Measurements from ENCODE around the gene AKT1. TPM values are rescaled to one million over a fixed set of nuclear protein-coding genes. Genes with fewer than 3 reads are reported as not detected.

Gene AKT1
- total and polyA plus RNA-seq, 7 experiments from 2014 or later, result 6.8 to 131 (median 71.0) TPM

GRCh38 chr14:104813286-104813685, 17.7 kb upstream of the AKT1 start:
- Histone ChIP-seq H3K4me1 (ENCODE audit: control insufficient read depth in 2 of 2, insufficient read depth in 2 of 2, low read length in 2 of 2) (peaks cover 5 to 9% of the 10 kb centered on the region in 2 donors), H3K9me3 (ENCODE audit: control insufficient read depth in 2 of 3, low read length in 3 of 3) (no peaks in the 10 kb centered on the region), H3K36me3 (ENCODE audit: control insufficient read depth in 2 of 3, insufficient read depth in 3 of 3, low read length in 3 of 3) (no peaks in the 10 kb centered on the region), H3K4me3 (ENCODE audit: low read length) (no peak overlapping the region), H3K27me3 (ENCODE audit: control insufficient read depth in 2 of 2, insufficient read depth in 2 of 2, low read length in 2 of 2) (no peaks in the 10 kb centered on the region), H3K27ac (ENCODE audit: low read depth, low read length) (no peak overlapping the region)
- Mint-ChIP-seq H3K9me3 (no peaks in the 10 kb centered on the region), H3K4me1 (peaks cover 11 to 30% (median 19%) of the 10 kb centered on the region in 7 donors), H3K27ac (peak overlapping the region in 2 of 9 donors; percentile 29 to 61), H3K36me3 (peaks cover 0 to 5% (median 0%) of the 10 kb centered on the region in 5 donors), H3K27me3 (no peaks in the 10 kb centered on the region), H3K4me3 (peak overlapping the region in 4 of 10 donors; percentile 13 to 92 (median 42))
- no peak for DNase-seq
- ChIA-PET POLR2A (interaction anchor here (0.9 to 1.0 kb wide), 2 partner anchors 13 to 45 kb away, joined by 4 to 5 read pairs; partner anchors contain the start of gene ZBTB42), CTCF (interaction anchor here (0.7 kb wide), 1 partner anchor 12 kb away, joined by 3 read pairs; no protein-coding TSS in a partner anchor)
- intact Hi-C loops (cut with micrococcal nuclease), result no loop called here
- ATAC-seq, result no peak

GRCh38 chr14:104810316-104810715, 14.8 kb upstream of the AKT1 start:
- ChIA-PET CTCF (interaction anchor here (0.6 kb wide), 1 partner anchor 40 kb away, joined by 3 read pairs; no protein-coding TSS in a partner anchor), POLR2A (no interaction called here)
- no peaks in the 10 kb centered on the region for H3K36me3 ChIP-seq (ENCODE audit: control insufficient read depth in 2 of 3, insufficient read depth in 3 of 3, low read length in 3 of 3)

GRCh38 chr14:104808456-104808855, 12.9 kb upstream of the AKT1 start:
- H3K4me3 Mint-ChIP-seq, result no peak overlapping the region
- peaks cover 2 to 11% (median 7%) of the 10 kb centered on the region in 7 donors for H3K4me1 Mint-ChIP-seq
- intact Hi-C loops (cut with micrococcal nuclease), result no loop called here
- H3K27ac ChIP-seq (ENCODE audit: low read depth, low read length), result no peak overlapping the region
- H3K27ac Mint-ChIP-seq, result no peak overlapping the region
- no peaks in the 10 kb centered on the region for H3K27me3 ChIP-seq (ENCODE audit: control insufficient read depth in 2 of 2, insufficient read depth in 2 of 2, low read length in 2 of 2)
- ATAC-seq (no peak), DNase-seq (no peak)
- H3K4me3 ChIP-seq (ENCODE audit: low read length), result no peak overlapping the region
- no peaks in the 10 kb centered on the region for H3K4me1 ChIP-seq (ENCODE audit: control insufficient read depth in 2 of 2, insufficient read depth in 2 of 2, low read length in 2 of 2)
- H3K27me3 Mint-ChIP-seq, result no peaks in the 10 kb centered on the region
- ChIA-PET POLR2A (no interaction called here), CTCF (no interaction called here)
- H3K36me3 ChIP-seq (ENCODE audit: control insufficient read depth in 2 of 3, insufficient read depth in 3 of 3, low read length in 3 of 3), result no peaks in the 10 kb centered on the region
- no peaks in the 10 kb centered on the region for H3K9me3 ChIP-seq (ENCODE audit: control insufficient read depth in 2 of 3, low read length in 3 of 3)
- peaks cover 0 to 2% (median 0%) of the 10 kb centered on the region in 5 donors for H3K36me3 Mint-ChIP-seq
- peaks cover 0 to 5% (median 0%) of the 10 kb centered on the region in 11 donors for H3K9me3 Mint-ChIP-seq

More at GRCh38 chr14:104810316-104810715, 14.8 kb upstream of the AKT1 start:
- no peak for ATAC-seq
- Histone ChIP-seq H3K27me3 (ENCODE audit: control insufficient read depth in 2 of 2, insufficient read depth in 2 of 2, low read length in 2 of 2) (no peaks in the 10 kb centered on the region), H3K27ac (ENCODE audit: low read depth, low read length) (no peak overlapping the region), H3K9me3 (ENCODE audit: control insufficient read depth in 2 of 3, low read length in 3 of 3) (no peaks in the 10 kb centered on the region), H3K4me1 (ENCODE audit: control insufficient read depth in 2 of 2, insufficient read depth in 2 of 2, low read length in 2 of 2) (no peaks in the 10 kb centered on the region), H3K4me3 (ENCODE audit: low read length) (no peak overlapping the region)
- peaks cover 0 to 5% (median 0%) of the 10 kb centered on the region in 11 donors for H3K9me3 Mint-ChIP-seq
- H3K4me1 Mint-ChIP-seq, result peaks cover 6 to 18% (median 16%) of the 10 kb centered on the region in 7 donors
- H3K27ac Mint-ChIP-seq, result no peak overlapping the region
- intact Hi-C loops (cut with micrococcal nuclease), result no loop called here
- no peaks in the 10 kb centered on the region for H3K27me3 Mint-ChIP-seq
- no peak overlapping the region for H3K4me3 Mint-ChIP-seq
- peaks cover 0 to 2% (median 0%) of the 10 kb centered on the region in 5 donors for H3K36me3 Mint-ChIP-seq
- no peak for DNase-seq

GRCh38 chr14:104806625-104807465, 11.3 kb upstream of the AKT1 start:
- CTCF ChIA-PET, result no interaction called here
- ATAC-seq, result no peak

GRCh38 chr14:104805941-104806624, 10.5 kb upstream of the AKT1 start:
- H3K4me1 ChIP-seq (ENCODE audit: control insufficient read depth in 2 of 2, insufficient read depth in 2 of 2, low read length in 2 of 2), result peaks cover 12 to 13% of the 10 kb centered on the region in 2 donors
- Mint-ChIP-seq H3K9me3 (peaks cover 0 to 5% (median 0%) of the 10 kb centered on the region in 11 donors), H3K4me3 (peak overlapping the region in 1 of 10 donors; percentile 22), H3K4me1 (peaks cover 7 to 22% (median 10%) of the 10 kb centered on the region in 7 donors), H3K27ac (peak overlapping the region in 3 of 9 donors; percentile 39 to 61 (median 43)), H3K36me3 (peaks cover 0 to 2% (median 0%) of the 10 kb centered on the region in 5 donors), H3K27me3 (no peaks in the 10 kb centered on the region)
- intact Hi-C loops (cut with micrococcal nuclease), result no loop called here
- CTCF ChIA-PET, result no interaction called here
- no peak for DNase-seq
- H3K36me3 ChIP-seq (ENCODE audit: control insufficient read depth in 2 of 3, insufficient read depth in 3 of 3, low read length in 3 of 3), result no peaks in the 10 kb centered on the region
- POLR2A ChIA-PET, result no interaction called here
- ATAC-seq, result no peak
- no peaks in the 10 kb centered on the region for H3K9me3 ChIP-seq (ENCODE audit: control insufficient read depth in 2 of 3, low read length in 3 of 3)
- no peak overlapping the region for H3K27ac ChIP-seq (ENCODE audit: low read depth, low read length)
- H3K27me3 ChIP-seq (ENCODE audit: control insufficient read depth in 2 of 2, insufficient read depth in 2 of 2, low read length in 2 of 2), result no peaks in the 10 kb centered on the region
- H3K4me3 ChIP-seq (ENCODE audit: low read length), result no peak overlapping the region

More at GRCh38 chr14:104806625-104807465, 11.3 kb upstream of the AKT1 start:
- Mint-ChIP-seq H3K27ac (peak overlapping the region in 3 of 9 donors; percentile 43 to 70 (median 61)), H3K9me3 (peaks cover 0 to 5% (median 0%) of the 10 kb centered on the region in 11 donors), H3K36me3 (peaks cover 0 to 2% (median 0%) of the 10 kb centered on the region in 5 donors), H3K4me1 (peaks cover 6 to 22% (median 7%) of the 10 kb centered on the region in 7 donors), H3K27me3 (no peaks in the 10 kb centered on the region), H3K4me3 (peak overlapping the region in 1 of 10 donors; percentile 22)
- POLR2A ChIA-PET, result no interaction called here
- Histone ChIP-seq H3K4me1 (ENCODE audit: control insufficient read depth in 2 of 2, insufficient read depth in 2 of 2, low read length in 2 of 2) (peaks cover 5 to 8% of the 10 kb centered on the region in 2 donors), H3K27ac (ENCODE audit: low read depth, low read length) (no peak overlapping the region), H3K36me3 (ENCODE audit: control insufficient read depth in 2 of 3, insufficient read depth in 3 of 3, low read length in 3 of 3) (no peaks in the 10 kb centered on the region), H3K27me3 (ENCODE audit: control insufficient read depth in 2 of 2, insufficient read depth in 2 of 2, low read length in 2 of 2) (no peaks in the 10 kb centered on the region), H3K4me3 (ENCODE audit: low read length) (no peak overlapping the region), H3K9me3 (ENCODE audit: control insufficient read depth in 2 of 3, low read length in 3 of 3) (no peaks in the 10 kb centered on the region)
- no peak for DNase-seq
- intact Hi-C loops (cut with micrococcal nuclease), result no loop called here

- peaks cover 12 to 13% of the 10 kb centered on the region in 2 donors for H3K4me1 ChIP-seq (ENCODE audit: control insufficient read depth in 2 of 2, insufficient read depth in 2 of 2, low read length in 2 of 2)
- CTCF ChIA-PET, result no interaction called here
- no peak overlapping the region for H3K4me3 Mint-ChIP-seq
Measured at GRCh38 chr14:104805326-104805678, 9.8 kb upstream of the AKT1 start.

More at GRCh38 chr14:104805326-104805678, 9.8 kb upstream of the AKT1 start:
- no peaks in the 10 kb centered on the region for H3K9me3 ChIP-seq (ENCODE audit: control insufficient read depth in 2 of 3, low read length in 3 of 3)
- no peak overlapping the region for H3K27ac Mint-ChIP-seq
- peaks cover 0 to 2% (median 0%) of the 10 kb centered on the region in 5 donors for H3K36me3 Mint-ChIP-seq
- intact Hi-C loops (cut with micrococcal nuclease), result no loop called here
- peaks cover 7 to 22% (median 10%) of the 10 kb centered on the region in 7 donors for H3K4me1 Mint-ChIP-seq
- no peaks in the 10 kb centered on the region for H3K27me3 Mint-ChIP-seq
- DNase-seq (no peak), ATAC-seq (no peak)
- POLR2A ChIA-PET, result no interaction called here
- H3K27me3 ChIP-seq (ENCODE audit: control insufficient read depth in 2 of 2, insufficient read depth in 2 of 2, low read length in 2 of 2), result no peaks in the 10 kb centered on the region
- H3K9me3 Mint-ChIP-seq, result peaks cover 0 to 5% (median 0%) of the 10 kb centered on the region in 11 donors
- no peaks in the 10 kb centered on the region for H3K36me3 ChIP-seq (ENCODE audit: control insufficient read depth in 2 of 3, insufficient read depth in 3 of 3, low read length in 3 of 3)
- H3K4me3 ChIP-seq (ENCODE audit: low read length), result no peak overlapping the region
- H3K27ac ChIP-seq (ENCODE audit: low read depth, low read length), result no peak overlapping the region

Data from naive thymus-derived CD4-positive, alpha-beta T cell (primary cell).